SKM-1 treated with dmso at 0.1 percent for 144 hours (cell line): ENCODE data around the gene VPS26C.
"Not testable (repeated sequence)": the region's sequence is repeated elsewhere in the genome, so short reads cannot be mapped to it uniquely, and the experiment has no call there.

Source experiments
- DNase-seq: peaks from one replicate; lab custom pipeline; 2025; ENCODE audit not compliant: unreplicated experiment; lab: John Stamatoyannopoulos, UW

The VPS26C gene

DNA sequence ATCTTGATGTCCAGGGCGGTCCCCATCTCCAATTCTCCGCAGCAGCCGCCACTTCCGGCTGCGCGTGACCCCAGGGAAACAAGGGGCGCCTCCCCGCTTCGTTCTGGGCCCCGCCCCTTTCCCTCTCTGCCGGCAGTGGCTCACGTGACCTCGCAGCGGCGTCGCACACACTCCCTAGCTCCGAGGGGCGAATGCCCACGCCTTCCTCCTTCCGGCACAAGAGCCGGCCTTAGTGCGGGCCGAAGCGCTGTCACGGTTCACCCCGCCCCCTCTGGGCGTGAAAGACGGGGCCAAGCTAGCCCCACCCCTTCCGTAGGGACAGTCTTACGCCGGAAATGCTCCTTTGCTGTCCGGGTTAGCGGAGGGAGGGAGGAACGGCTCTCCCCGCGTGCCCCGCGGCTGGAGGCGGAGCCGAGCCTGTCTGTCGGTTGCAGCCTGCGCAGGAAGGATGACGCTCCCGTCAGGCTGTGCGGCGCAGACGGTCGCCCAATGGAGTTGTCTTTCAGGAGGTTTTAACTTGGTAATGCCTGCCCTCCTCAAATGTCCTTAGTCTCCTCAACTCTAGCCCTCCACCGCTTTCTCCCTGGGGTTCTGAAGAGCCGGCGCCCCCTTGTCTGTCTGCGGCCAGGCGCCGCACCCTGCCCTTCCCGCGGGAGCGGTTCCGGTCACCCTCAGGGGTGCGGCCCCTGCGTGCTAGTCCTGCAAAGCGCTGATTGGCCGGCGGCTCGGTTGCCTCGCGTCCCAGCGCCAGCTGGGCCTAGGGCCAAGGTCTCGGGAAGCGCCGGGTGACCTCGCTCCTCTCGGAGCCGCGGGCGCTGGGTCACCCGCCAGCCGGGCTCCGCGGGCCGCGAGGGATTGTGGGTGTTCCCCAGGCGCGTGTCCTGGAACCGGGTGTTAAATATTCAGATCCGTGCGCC, at the start of gene VPS26C:
VPS26C (minus strand) TSS at position 66 of the 917 bp plus-strand sequence; CDS start at position 26, 40 bp downstream.
- DNase-seq: peak; percentile 99

DNA sequence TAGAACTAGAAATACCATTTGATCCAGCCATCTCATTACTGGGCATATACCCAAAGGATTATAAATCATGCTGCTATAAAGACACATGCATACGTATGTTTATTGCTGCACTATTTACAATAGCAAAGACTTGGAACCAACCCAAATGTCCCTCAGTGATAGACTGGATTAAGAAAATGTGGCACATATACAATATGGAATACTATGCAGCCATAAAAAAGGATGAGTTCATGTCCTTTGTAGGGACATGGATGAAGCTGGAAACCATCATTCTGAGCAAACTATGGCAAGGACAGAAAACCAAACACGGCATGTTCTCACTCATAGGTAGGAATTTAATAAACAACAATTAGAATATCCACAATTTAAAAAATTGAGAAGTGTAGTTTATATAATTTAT, 48.9 kb upstream of the VPS26C start:
- not testable (repeated sequence) for DNase-seq

DNA sequence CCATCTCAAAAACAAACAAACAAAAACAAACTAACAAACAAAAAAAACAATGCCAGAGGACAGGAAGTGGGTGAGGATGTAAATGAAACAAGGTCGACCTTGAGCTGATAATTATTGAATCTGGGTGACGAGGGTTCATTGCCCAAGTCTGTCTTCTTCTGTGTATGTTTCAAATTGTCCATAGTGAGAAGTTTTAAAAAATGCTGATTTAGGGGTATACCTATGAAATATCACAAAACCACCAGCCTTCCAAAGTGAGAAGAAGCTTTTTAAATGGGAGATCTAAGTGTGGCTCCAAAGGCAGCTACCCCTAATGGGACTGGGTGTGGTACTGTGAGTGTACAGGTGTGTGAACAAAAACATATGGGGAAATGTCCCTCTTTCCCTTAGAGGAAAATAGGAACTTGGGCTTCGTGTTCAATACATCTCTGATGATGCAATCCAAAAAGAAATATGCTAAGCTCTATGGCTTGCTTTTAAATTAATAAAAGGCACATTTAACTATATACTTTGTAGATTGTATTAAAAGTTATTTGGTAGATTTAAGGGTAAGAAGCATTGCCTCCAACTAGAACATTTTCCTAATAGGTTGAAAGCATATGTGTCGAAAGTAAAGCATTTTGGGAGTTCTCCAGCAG, 33.1 kb upstream of the VPS26C start:
- DNase-seq: no peak

DNA sequence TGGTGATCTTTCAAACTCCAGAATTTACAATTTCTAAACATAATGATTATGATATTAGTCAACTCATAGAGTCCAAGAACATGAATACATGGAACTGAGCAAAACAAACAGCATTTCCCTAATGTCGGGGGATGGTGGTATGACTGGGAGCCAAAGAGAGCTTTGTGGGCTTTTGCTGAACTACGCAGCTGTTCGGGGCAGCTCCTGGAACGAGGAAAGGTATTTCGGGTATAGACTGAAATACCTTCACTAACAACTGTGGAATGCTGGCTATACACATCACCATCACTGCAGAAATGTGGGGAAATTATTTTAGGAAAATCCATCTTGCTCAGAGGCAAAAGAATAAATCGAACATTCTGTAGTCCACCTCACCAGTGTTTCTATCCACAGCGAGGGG, 30.2 kb upstream of the VPS26C start:
- no peak for DNase-seq

GRCh38 chr21:37294679-37295078, 27.5 kb upstream of the VPS26C start:
- no peak for DNase-seq

- no peak for DNase-seq
These were observed 25.8 kb upstream of the VPS26C start for GRCh38 chr21:37292941-37293340.

DNA sequence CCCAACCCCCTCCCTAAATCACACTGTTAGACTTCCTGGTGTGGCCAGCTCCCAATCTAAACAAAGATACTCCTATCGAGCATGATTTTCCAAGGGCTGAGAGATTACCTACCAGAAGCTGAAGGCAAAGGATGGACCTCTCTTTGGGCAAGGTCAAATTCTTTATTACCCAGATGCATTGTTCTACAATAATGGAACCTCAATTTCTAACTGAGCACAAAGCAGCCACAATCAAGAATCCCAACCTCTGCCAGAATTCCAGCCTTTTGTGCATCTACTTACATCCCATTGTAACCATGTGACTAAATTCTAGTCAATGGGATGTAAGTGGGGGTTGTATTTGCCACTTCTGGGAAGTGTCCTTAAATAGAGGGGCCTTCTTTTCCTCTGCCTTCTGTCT, 24.9 kb upstream of the VPS26C start:
- no peak for DNase-seq

GRCh38 chr21:37283191-37283710, 16.1 kb upstream of the VPS26C start:
- not testable (repeated sequence) for DNase-seq

DNA sequence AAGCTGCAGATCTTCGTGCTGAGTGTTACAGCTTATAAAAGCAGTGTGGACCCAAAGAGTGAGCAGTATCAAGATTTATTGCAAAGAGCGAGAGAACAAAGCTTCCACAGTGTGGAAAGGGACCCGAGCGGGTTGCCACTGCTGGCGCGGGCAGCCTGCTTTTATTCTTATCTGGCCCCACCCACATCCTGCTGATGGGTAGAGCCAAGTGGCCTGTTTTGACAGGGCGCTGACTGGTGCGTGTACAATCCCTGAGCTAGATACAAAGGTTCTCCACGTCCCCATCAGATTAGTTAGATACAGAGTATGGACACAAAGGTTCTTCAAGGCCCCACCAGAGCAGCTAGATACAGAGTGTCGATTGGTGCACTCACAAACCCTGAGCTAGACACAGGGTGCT, 15.5 kb upstream of the VPS26C start:
- not testable (repeated sequence) for DNase-seq

DNA sequence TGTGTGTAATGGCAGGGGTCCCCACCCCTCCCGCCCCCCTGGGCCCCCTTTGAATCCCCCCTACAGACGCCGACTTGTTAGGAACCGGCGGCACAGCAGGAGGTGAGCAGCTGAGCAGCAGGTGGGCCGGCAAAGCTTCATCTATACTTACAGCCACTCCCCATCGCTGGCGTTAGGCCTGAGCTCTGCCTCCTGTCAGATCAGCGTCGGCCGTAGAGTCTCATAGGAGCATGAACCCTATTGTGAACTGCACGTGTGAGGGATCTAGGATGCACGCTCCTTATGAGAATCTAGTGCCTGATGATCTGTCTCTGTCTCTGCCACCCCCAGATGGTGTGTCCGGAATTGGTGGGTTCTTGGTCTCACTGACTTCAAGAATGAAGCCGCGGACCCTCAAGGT, 14.9 kb upstream of the VPS26C start:
- DNase-seq: no peak

DNA sequence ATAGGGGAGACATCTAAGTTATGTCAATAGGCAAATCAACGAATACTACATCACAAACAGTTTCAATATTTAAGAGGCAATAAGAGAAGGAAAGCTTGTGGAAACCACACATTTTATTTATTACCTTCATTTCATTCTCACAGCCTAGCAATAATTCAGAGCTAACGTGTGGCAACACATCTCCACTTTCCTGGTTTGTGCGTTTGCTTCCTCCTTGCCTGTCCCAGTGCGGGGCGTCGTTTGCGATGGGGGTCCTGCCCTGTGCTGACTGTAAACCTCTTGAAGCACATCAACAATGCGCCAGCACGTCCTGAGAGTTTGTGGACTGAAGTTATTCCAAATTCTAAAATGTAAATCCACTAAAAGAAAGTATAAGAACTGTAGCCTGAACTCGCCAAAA, 14.4 kb upstream of the VPS26C start:
- no peak for DNase-seq

DNA sequence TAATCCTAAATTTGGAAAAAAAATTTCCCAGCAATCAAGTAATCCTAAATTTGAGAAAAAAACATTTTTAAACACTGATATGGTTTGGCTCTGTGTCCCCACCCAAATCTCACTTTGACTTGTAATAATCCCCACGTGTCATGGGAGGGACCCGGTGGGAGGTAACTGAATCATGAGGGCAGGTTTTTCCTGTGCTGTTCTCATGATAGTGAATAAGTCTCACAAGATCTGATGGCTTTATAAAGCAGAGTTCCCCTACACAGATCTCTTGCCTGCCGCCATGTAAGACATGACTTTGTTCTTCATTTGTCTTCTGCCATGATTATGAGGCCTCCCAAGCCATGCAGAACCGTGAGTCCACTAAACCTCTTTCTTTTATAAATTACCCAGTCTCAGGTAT, 12.1 kb upstream of the VPS26C start:
- not testable (repeated sequence) for DNase-seq

DNA sequence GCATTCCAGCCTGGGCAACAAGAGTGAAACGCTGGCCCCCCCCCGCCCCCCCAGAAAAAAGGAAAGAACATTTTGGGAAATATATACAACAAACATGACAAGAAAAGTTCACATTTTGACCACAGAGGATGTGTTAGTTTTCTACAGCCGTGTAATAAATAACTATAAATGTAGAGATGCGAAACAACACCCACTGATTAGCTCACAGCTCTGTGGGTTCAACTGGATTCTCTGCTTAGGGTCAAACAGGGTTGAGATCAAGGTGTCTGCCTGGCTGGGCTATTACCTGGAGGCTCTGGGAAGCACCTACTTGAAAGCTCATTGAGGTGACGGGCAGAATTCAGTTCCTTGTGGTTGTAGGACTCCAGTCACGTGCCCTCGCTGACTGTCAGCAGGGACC, 11.1 kb upstream of the VPS26C start:
- no peak for DNase-seq

- DNase-seq: peak; percentile 72
These were observed 9.2 kb upstream of the VPS26C start for GRCh38 chr21:37276377-37276776.

GRCh38 chr21:37273911-37274690, 7.0 kb upstream of the VPS26C start:
- DNase-seq: no peak

GRCh38 chr21:37273440-37273839, 6.3 kb upstream of the VPS26C start:
- DNase-seq: no peak

DNA sequence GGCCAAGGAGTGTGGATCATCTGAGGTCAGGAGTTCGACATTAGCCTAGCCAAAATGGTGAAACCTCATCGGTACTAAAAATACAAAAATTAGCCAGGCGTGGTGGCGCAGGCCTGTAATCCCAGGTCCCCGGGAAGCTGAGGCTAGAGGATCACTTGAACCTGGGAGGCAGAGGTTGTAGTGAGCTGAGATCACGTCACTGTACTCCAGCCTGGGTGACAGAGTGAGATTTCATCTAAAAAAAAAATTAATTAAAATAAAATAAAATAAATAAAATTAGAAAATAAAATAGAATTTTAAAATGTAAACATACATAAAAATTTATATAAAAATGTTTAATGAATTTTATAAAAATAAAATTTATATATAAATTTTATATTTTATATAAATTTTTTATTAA, 5.8 kb upstream of the VPS26C start:
- DNase-seq: no peak

DNA sequence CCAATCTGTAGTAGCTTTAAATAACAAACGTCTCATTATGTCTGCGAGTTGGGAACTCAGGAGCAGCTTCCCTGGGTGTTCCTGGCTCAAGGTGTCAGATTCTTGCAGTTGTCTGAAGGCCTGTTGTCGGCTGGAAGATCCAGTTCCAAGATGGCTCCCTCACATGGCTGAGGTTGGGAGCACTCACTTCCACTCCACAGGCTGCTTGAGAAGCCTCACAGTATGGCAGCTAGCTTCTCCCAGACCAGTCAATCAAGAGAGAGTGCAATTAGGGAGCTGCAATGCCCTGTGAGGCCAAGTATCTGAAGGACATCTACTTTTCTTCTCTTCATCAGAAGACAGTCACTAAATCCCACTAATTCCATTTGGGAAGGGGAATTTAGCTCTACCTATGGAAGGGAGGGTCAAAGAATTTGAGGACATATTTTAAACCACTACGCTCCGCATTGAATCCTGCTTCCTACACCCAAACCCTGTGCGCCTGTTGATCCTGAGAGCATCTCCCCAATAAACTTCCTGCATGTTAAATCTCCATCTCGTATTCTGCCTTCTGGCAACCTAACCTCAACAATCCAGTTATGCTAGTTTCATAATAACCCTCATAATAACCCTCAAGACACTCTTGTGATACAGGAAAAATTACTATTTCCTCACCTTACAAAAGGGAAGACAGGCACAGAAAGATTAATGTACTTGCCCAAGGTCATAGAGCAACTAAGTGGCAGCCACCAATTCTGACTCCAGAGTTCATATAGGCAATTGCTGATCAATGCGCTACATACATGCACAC, 3.6 kb upstream of the VPS26C start:
- DNase-seq: no peak

DNA sequence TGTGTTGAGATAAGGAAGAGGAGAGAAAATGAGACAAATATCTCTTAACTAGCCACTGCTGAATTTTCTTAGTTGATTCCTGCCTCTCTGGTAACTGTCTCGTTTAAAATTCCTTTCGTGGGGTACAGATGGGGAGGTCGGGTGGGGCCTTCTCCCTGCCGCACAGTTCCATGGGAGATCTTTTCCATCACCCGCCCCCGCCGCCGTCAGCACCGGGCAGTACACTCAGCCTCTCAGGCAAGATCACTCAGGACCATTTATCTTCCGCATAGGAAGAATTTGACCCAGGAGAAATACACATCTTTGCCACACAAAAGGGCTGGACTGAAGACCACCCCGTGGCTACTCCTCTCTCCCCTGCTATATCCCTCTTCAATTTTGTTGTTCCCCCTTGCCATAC, 2.3 kb upstream of the VPS26C start:
- DNase-seq: no peak

DNA sequence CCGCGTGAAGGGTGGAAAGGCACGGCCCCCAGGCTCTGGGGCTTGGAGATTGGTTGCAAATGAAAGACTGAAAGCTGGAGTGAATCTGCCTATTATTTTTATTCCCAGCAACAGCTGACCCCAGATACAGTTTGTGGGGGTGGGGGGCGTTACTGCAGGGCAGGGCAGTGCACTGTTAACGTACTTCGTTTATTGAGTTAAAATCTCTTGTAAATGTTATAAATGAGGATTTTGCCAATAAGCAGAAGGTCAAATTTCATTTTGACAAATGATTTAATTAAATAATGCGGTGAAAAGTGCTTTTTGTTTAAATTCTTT, 1.0 kb upstream of the VPS26C start:
- DNase-seq: no peak
